Measurements from ENCODE around the gene RAP1GAP2.

The RAP1GAP2 gene

DNA sequence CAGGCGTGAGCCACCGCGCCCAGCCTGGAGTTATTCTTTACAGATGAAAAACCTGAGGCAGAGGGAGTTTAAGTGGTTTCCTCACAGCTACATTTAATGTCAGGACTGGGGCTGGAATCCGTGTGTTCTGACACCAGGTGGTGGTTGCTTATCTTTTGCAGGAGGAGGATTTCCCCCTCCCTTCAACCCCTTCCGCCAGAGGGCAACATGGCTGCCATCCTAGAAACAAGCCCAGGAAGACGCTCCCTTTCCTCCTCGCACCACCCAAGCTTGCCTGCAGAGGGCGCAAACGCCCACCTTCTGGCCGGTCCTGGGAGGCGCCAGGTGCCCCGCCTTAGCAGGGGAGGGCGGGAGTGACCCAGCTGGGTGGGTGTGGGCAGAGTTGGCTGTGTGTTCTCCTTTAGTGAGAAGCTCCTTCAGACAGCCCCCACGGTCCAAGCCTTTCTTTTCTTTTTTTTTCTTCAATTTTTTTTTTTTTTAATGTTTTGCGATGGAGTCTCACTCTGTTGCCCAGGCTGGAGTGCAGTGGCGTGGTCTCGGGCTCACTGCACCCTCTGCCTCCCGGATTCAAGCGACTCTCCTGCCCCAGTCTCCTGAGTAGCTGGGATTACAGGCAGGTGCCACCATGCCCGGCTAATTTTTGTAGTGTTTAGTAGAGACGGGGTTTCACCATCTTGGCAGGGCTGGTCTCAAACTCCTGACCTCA lies 9.9 kb upstream of the RAP1GAP2 start:
- peak; percentile 82 to 94 (median 85) for DNase-seq

DNA sequence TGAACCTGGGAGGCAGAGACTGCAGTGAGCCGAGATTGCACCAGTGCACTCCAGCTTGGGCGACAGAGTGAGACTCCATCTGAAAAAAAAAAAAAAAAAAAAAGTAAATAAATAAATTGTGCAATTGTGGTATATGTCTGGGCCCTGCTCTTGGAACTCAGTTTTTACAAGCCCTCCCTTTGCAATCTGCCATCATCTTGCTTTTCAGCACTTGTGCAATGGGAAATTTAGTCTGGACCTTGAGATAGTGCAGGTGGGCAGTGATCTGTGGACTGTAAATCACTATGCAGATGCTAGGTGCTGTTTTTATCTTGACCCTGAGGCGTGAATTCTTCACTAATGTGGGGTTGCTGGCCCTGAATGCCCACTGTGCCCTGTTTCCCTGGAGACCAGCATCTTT lies 6.5 kb upstream of the RAP1GAP2 start:
- DNase-seq: peak in 1 of 3 experiments; percentile 4

GRCh38 chr17:2792366-2793169 lies 3.7 kb upstream of the RAP1GAP2 start:
- no peak for DNase-seq

DNA sequence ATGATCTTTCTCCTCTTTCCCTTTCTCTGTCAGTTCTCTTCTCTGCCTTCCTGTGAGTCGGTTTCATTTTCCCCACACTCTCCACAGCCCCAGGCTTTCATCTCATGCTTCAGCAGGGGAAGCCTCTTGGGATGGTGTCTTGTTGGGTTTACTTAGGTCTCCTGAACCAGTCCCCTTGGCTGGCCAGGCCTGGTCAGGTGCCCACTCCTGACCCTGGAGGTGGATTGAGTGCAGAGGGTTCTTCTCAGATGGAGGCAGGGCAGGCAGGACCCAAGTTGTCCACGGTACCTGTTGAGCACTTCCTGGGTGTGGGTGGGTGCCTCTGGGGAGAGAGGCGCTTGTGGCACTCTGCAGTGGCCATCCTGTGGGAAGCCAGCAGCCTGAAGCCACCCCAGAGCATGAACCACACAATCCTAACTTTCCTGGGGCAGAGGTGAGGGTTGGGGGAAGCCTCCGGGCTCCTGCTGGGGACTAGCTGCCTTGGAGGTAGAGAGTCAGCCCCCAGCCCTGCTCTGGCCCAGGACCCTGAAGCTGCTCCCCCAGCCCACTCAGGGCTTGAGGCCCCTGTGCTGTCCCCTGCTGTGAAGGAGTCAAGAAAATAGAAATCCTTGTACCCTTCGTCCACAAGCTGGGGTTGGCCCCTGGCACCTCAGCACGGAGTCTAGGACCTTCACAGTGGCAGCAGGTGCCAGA lies 2.0 kb upstream of the RAP1GAP2 start:
- no peak for DNase-seq

- no peak for DNase-seq
These were observed 636 bp upstream of the RAP1GAP2 start for GRCh38 chr17:2795441-2796163.

DNA sequence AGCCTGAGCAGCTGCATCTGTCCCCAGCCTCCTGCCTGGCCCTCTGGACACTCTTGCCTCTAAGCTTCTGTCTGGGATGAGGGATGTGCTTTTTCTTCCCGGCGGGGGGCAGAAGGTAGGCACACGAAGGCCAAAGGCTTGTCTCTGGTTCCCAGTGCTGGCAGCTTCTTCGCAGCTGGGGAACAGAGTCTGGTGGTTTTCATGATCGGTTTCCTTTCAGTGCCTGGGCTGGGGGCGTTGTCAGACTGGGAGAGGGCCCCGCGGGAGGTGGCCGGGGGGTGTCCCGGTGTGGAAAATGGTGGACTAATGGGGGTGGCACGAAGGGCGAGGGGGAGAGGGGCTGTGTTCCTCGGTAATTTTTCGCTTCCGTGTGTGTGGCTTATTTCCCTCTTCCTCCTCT lies 988 bp downstream of the RAP1GAP2 start:
- no peak for DNase-seq

GRCh38 chr17:2797637-2798036 lies 1.4 kb downstream of the RAP1GAP2 start:
- no peak for DNase-seq

- no peak for DNase-seq
These were observed 1.9 kb downstream of the RAP1GAP2 start for GRCh38 chr17:2798188-2798587.

DNA sequence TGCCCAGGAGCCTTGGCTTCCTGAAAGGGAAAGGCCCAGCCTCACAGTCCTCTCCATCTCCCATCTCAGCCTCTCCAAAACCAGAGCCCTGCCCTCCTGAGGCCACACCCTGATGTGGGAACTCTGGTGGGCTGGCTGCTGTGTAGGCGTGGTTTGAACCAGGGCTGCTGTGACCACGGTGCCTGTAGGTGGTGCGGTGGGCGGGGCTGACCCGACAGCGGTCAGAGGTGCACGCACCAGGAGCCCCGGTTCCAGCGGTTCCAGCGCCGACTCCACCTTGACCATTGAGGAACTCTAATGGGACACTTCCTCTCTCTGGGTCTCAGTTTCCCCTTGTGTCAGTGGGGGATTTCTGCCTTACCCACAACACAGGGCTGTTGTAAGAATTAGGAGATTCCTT lies 2.4 kb downstream of the RAP1GAP2 start:
- DNase-seq: no peak

DNA sequence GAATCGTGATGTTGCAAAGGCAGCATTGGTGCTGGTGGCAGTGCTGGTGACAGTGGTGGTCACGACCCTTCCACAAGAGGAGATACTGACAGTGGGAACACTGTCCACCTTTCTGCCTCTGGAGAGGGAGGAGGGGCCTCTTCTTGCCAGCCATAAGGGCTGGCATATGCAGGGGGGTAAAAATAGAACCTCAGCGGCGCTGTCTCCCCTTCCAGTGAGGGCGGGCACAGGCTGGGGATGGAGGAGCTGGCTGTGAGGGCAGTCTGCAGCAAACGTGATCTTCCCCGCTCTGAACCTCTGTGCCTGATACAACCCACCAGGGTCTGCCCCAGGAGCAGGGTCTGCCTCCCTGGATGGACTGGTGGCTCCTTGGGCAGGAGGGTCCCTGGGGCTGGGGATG lies 3.4 kb downstream of the RAP1GAP2 start:
- DNase-seq: no peak

DNA sequence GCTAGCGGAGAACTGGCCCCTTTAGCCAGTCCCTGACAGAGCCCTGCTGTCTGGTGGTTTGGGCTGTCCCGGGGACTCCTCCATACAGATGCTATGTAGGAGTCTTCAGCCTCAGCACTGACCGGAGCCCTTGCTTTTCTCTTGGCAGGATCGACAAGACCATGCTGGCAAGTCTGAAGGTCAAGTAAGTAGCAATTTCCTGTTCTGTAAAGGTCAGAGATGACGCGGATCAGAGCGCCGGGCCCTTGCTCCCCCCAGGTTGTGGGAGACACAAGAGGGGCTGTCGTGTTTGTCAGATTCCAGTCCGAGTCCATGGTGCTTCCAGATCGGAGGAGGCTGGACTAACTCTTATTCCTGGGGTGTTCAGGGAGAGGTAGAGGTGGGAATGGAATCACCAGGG lies 4.1 kb downstream of the RAP1GAP2 start:
- no peak for DNase-seq

GRCh38 chr17:2801841-2802240 lies 5.6 kb downstream of the RAP1GAP2 start:
- DNase-seq: no peak

GRCh38 chr17:2802574-2802973 lies 6.3 kb downstream of the RAP1GAP2 start:
- DNase-seq: no peak

DNA sequence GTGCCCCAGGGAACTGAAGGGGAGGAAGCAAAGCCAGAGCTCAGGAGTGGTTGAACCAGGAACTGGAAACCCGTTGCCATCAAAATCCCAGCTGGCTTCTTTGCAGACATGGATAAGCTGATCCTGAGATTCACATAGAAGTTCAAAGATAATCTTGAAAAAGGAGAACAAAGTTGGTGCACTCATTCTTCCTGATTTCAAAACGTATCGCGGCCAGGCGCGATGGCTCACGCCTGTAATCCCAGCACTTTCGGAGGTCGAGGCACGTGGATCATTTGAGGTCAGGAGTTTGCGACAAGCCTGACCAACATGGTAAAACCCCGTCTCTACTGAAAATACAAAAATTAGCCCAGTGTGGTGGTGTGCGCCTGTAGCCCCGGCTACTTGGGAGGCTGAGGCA lies 7.1 kb downstream of the RAP1GAP2 start:
- DNase-seq: no peak

DNA sequence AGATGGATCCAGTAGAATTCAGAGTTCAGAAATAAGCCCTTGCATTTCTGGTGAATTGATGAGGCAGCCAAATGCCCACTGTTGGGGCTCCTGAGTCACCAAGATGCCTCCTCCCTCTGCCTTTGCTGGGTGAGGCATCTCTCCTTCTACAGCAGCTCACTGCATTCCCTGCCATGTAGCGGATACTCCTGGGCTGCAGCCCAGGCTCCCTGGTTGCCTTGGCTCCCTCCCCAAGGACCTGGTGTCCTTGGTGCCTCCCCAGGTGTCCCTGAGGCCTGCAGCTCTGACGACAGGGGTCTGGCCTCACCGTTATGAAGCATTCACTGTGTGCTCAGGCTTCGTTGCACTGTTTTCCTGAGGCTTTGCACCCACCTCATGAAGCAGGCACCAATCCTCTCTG lies 7.7 kb downstream of the RAP1GAP2 start:
- no peak for DNase-seq

- DNase-seq: no peak
These were observed 8.7 kb downstream of the RAP1GAP2 start for GRCh38 chr17:2804912-2805311.

GRCh38 chr17:2805961-2806360 lies 9.7 kb downstream of the RAP1GAP2 start:
- peak in 1 of 3 experiments; percentile 0 for DNase-seq

GRCh38 chr17:2808367-2809335 lies 12.4 kb downstream of the RAP1GAP2 start:
- DNase-seq: no peak

GRCh38 chr17:2809337-2809736 lies 13.1 kb downstream of the RAP1GAP2 start:
- DNase-seq: no peak

DNA sequence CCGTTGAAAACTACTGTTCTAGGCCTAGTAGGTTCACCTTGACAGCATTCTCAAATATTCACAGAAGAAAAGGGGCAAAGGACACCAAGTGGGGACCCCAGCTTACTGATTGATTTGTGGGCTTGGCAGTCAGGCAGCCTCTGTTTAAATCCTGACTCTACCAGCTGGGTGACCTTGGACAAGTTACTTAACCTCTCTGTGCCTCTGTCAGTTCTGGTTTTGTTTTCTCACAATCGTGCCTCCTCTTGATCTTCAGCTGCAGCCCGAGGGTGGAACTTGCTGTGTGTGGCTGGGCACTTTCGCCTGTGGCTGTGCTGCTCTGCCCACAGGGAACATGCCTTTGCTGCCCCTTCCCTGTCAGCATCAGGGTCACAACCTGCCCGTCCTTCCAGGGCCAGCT lies 17.8 kb downstream of the RAP1GAP2 start:
- no peak for DNase-seq

- DNase-seq: no peak
These were observed 18.5 kb downstream of the RAP1GAP2 start for GRCh38 chr17:2814481-2815341.

Measured in NCI-H1417 (cell line).